GM18517 (cell line): ENCODE data around the gene HOXD10.

Experiments
- ATAC-seq: cut with Tn5 transposase; IDR thresholded peaks from one replicate; pipeline ENCODE4 v1.9.1; 2021; ENCODE audit warnings: mild to moderate bottlenecking, moderate library complexity; ENCODE audit not compliant: unreplicated experiment

The HOXD10 gene

DNA sequence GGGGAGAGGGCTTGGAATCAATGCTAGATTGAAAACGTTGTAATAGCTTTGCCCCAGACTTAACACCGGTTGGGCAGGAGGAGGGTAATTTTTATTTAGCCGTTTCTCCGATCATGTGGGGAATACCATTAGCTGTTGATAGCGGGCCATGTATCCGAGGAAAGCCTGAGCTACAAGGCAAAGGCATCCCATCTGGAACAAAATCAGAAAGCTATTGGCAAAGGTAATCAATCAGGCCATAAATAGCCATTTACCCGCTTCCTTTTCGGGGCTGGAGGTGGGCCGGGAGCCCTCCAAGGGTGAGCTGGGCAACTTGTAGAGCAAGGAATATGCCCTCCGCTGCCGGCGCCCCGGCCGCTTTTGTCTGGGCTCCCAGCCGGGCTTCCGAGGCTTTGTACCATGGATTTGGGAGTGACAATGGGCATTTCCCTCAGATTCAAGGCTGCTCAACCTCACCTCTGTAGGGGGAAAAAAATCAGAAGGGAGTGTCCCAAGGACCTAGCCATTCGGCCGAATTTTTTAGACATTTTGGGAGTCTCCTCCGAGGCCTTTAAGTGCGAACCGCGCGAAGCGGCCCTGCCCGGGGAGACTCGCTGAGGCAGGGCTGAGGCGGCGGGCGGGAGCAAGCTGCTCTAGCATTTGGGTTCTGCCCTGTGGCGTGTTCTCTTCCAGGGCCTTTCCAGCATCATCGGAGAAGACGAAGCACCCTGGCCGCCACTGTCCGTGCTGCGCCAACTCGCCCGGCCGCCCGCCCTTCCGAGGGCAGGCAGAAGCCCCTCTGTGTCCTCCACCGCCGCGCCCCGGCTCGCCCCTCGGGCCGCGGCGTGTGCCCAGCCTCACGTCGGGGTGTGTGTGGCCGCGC is 4.8 kb downstream of the HOXD10 start:
- ATAC-seq: no peak

DNA sequence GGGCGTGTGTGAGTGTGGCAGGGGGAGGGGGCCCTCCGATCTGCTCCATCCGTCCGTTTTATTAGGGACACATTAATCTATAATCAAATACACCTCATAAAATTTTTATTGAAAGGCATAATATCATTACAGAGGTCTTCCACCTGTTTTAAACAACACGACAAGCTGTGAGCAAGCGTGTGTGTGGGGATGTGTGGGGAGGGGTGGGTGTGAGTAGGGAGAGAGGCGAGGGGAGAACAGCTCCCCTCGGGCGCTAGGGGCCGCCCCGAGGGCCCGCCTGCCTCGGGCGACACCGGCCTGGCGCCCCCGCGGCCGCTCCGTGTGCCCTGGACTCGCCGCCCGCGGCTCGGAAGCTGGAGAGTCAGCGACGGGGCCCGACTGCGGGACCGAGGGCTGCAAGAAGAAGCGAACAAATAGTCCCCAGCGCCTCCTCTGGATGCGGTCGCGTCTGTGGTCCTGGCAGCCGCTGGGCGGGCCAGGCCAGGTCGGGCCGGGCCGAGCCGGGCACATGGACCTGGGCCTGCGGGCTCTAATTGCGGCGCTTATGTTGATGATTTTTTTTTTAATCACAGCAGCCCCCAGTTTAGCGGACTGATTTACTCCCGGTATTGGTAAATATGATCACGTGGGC is 5.6 kb downstream of the HOXD10 start:
- no peak for ATAC-seq

DNA sequence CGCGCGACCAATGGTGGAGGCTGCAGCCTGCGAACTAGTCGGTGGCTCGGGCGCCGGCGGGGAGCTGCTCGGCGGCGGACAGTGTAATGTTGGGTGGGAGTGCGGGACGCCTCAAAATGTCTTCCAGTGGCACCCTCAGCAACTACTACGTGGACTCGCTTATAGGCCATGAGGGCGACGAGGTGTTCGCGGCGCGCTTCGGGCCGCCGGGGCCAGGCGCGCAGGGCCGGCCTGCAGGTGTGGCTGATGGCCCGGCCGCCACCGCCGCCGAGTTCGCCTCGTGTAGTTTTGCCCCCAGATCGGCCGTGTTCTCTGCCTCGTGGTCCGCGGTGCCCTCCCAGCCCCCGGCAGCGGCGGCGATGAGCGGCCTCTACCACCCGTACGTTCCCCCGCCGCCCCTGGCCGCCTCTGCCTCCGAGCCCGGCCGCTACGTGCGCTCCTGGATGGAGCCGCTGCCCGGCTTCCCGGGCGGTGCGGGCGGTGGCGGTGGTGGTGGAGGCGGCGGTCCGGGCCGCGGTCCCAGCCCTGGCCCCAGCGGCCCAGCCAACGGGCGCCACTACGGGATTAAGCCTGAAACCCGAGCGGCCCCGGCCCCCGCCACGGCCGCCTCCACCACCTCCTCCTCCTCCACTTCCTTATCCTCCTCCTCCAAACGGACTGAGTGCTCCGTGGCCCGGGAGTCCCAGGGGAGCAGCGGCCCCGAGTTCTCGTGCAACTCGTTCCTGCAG is 6.3 kb downstream of the HOXD10 start, which contains the start of gene HOXD9:
Gene HOXD9 (plus strand): TSS at position 37 of the 728 bp plus-strand sequence. CDS start 50 bp downstream, at position 87.
- ATAC-seq: no peak

- no peak for ATAC-seq
Observed at GRCh38 chr2:176123411-176124109, 7.0 kb downstream of the HOXD10 start.

GRCh38 chr2:176124110-176124946 is 7.8 kb downstream of the HOXD10 start:
- ATAC-seq: no peak

- ATAC-seq: no peak
Observed at GRCh38 chr2:176124947-176125771, 8.6 kb downstream of the HOXD10 start.

DNA sequence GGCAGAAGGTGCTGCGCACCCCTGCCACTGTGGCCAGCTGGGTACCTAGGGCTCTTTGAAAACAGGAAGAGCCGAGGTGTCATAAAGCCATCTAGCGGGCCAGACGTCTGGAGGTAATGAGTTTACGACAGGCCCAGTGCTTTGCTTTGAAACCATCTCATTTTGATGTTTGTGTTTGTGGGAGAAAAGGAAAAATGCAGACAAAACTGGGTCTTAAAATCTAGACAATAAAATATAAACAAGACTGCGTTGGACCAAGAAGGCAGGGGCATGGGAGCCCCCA is 9.1 kb downstream of the HOXD10 start:
- no peak for ATAC-seq

DNA sequence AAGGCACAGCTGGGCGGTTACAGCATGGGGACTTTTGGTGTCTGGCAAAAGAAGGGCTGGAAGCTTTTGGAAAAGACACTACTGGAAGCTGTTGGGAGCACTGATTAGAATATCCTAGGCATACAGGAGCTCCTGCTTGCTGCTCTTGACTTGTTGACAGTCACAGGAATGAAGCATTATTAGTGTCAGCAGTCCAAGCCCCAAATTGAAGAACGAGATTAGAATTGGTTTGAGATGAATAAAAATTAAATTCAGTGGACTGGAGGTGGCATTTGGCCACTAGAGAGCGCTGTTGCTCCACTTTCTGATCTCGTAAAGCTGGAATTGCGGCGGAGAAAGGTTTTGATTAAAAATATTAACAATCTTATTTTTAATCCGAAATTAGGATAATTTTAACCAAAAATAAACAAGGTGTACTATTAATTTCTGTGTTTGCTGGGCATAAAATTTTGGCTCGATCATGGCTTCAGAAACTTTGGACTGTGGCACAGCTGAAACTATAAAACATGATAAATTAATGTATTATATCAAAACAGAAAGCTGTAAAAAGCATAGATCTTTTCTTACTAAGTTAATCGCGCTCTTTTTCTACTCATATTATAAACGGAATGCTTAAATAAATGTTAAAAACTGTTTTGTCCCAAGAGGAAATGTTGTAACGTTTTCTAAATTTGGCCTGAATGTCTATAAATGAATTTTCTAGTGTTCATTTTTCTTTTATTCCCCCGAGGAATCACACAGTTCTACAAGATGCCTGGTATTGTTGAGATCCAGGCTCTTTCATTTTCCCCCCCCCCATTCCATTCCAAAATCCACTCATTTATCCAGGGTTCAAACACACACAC is 10.6 kb downstream of the HOXD10 start:
- ATAC-seq: no peak

DNA sequence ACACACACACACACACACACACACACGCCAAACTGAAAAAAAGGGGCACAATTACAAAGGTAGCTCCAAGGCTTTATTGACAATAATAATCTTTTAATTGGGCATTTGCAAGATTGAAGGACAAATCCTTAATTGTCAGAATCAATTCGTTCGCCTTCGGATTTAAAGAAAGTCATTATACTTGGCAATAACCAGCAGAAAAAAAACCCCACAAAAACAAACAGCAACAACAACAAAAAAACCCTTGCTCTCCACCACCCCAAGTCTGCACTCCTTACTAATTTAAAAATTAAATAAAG is 11.1 kb downstream of the HOXD10 start:
- ATAC-seq: no peak

DNA sequence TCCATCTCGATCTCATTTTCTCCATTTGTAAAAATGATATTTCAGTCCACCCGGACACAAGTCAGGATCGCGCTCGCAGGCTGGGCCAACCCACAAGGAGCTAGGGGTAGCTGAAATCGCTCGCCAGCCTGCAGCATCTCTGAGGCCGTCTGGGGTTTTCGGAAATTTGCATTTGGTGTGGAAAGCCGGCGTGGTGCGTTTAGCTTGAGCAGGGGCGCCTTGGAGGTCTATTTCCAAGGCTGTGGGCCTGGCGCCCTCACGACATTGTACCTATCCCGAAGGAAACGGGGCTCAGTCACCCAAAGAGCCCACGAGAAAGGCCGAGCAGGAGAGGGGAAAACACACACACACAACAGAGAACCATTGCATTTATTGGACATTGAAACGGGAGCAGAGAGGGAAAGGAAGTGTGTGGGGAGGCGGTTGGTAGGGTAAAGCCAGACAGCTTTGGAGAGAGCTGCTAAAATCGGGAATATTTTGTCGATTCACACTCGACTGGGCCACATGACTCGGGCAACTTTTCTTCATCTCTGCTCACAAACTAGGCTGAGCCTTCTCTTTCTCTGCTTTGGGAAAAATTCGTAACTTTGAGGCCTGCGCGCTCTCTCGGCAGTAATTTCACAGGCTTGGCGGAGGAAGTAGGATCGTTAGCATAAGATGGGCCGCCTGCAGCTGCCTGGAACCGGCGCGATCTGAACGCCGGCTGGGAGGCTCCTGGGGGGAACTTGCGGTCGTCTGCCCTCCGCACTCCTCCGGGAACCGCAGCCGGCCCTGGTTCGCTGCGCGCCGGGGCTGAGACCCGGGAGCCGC is 11.8 kb downstream of the HOXD10 start:
- ATAC-seq: no peak

DNA sequence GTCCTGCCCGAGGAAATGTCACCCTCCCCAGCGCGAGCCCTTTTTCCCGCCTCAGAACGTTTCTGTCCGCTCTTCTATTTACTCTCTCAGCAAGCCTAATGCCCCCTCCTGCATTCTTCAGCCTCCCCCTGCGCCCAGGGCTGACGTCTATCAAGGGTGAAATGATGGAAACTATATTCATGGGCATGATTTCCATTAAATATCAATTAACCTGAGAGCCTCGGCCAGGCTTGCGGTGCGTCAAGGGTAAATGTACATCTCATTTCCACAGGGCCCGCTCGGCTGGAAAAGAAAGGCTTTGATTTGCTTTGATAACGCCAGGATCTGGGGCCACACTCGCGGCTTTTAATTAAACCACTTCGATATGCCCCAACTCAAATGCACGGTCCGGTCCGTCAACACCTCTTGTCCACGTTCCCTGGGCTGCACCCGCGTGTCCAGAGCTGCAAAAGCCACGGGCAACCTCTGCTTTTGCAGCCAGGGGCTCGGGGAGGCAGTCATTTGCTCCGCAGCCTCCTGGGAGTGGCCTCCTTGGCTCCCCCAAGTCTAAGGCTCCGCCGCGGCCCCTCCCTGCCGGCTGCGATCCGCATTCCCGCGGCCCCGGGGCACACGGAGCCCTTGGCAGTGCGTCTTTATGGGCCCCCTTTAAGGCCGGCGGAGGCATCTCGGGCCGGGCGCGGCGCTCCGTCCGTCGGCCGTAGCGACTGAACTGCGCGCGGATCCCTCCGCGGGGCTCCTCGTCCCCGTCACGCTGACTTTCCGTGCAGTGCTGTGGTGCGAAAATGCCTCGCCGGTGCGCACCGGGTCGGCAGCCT is 12.6 kb downstream of the HOXD10 start, which contains the start of gene HOXD8:
Gene HOXD8 (plus strand): TSS at position 724 of the 815 bp plus-strand sequence. CDS start 662 bp downstream, outside the sequence.
- ATAC-seq: no peak

- no peak for ATAC-seq
Observed at GRCh38 chr2:176129813-176130146, 13.2 kb downstream of the HOXD10 start.

GRCh38 chr2:176130147-176130956 is 13.8 kb downstream of the HOXD10 start:
- no peak for ATAC-seq

DNA sequence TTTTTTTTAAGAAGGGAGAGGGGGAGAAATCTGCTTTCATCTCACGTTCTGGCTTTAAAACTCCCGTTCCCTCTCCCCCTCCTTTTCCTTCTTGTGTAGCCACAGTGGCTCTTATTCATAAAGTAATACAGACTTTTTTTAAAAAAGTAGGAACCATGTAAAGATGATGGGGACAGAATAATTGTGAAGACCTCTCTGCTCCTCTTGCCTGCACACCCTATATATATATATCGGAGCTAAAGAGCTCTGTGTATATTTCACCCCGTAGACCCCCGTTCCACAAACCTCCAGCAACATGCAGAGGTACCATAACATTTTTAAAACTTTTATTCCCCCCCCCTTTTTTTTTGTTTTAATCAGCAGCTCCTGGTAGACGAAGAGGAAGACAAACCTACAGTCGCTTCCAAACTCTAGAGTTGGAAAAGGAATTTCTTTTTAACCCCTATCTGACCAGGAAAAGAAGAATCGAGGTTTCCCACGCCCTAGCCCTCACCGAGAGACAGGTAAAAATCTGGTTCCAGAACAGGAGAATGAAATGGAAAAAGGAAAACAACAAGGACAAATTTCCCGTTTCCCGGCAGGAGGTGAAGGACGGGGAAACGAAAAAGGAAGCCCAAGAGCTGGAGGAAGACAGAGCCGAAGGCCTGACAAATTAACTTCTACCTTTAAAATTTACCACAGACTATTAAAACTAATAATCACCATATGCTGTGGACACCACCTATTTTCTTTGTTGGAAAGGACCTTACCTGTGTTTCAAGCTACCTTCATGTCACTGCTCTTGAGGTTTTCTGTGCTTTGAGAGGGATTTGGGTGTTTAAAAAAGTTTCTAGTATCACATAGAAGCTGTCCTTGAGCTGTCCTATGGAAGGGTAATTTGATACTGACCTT is 14.6 kb downstream of the HOXD10 start:
- ATAC-seq: no peak

DNA sequence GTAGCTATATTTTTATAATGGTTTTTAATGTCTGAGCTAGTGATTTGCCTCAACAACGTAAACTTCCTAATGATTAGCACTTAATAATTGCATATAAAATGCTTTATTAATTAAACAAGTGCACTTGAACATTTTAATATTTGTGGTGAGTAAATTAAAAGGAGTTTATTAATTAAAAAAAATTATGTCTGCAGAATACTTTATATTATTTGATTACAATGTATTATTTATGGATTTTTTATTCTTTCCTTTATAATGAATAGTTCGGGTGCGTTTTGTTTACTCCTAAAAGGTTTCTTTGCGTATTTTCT is 15.2 kb downstream of the HOXD10 start:
- ATAC-seq: no peak
